GM19099 (cell line): ENCODE results near the gene AICDA.

Experiments
- POLR2A ChIP-seq: IDR thresholded peaks from 3 replicates; pipeline ENCODE4 v1.6.1; 2011; ENCODE audit warnings: low read depth; ENCODE audit not compliant: insufficient read length; ENCODE audit errors: extremely low read depth

The AICDA gene

DNA sequence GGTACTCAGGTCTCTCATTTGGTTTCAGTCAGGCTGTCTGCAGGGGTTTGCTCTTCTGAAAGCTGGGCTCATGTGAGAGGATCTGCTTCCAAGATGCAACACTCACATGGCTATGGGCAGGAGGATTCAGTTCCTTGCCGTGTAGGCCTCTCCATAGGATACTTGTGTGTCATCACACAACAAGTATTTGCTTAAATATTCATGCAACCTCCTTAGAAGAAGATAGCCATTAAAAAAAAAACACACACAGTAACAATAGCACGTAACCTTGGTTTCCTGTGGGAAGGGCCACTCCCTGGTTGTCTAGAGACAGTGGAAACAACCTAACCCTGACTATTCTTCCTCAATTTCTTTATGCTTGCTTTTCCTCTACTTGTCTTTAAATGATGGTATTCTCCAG, 40.2 kb downstream of the AICDA start:
- no peak for TF ChIP-seq POLR2A

DNA sequence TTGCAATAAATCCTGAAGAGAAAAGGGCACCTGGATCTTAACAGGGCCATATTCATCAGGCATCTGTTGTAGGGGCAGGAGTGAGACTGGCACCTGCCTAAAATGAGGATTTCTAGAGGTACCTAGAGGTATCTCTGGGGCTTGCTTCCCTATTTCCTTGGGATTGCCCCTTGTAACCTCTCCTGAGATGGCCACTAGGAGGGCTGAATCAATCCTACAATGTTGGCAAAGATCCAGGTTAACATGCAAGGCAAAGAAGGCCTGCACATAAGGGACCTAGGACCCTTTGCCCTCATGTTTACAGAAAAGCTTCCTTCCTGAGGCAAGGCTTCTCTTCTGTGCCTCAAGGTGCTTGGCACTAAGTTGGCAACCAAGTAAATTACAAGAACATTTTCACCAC, 46.1 kb downstream of the AICDA start:
- TF ChIP-seq POLR2A, result no peak

DNA sequence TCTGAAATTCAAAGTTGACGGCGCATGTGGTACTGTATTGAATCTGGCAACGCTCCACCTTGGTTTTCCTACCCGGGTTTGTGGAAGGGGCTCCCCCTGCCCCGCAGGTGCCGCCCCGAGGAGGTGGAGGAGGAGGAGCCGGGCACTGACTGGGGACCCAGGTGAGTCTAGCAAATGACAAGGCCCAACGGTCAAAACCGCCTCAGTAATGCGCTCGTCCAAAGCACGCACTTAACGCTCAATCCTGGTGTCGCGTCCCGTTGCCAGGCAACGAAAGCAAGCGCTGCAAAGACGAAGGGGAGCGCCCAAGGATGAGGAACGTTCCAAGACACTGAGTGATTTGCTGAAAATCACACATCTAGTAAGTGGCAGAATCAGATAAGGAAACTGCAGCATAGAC, 48.0 kb downstream of the AICDA start:
- no peak for TF ChIP-seq POLR2A

DNA sequence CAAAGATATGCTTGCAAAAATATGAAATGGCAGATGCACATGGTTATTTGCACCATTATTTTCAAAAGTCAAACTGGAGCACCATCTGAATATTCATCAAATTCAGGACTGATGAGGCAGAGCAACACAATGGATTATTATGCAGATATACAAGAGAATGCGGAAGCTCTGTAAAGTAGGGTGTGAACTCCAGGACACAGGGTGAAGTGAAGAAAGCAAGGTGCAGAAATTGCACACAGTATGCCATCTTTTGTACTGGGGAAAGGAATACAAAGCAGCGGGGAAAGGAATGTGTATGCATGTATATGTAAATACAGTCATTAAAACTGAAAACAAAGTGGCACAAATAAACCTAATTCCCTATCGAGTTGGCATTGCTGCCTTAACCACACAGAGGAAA, 49.3 kb downstream of the AICDA start:
- no peak for TF ChIP-seq POLR2A

DNA sequence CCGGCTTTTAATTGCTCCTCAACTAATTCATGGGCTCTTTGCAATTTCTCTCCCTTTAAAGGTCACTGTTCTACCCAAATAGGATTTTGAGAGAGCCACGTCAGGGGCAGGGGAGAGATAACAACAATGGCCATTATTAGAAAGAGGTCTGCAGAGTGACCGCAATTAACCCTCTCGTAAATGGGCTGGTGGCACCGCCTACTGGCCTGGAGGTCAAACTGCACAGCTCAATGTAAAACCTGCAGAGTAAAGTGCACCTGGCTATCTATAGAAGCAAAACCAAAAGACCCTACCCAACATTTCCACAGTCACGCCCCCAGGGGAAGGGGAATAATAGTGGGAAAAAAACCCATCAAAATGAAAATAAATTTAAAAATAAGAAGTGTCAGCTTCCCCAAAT, 50.3 kb downstream of the AICDA start:
- TF ChIP-seq POLR2A, result no peak

DNA sequence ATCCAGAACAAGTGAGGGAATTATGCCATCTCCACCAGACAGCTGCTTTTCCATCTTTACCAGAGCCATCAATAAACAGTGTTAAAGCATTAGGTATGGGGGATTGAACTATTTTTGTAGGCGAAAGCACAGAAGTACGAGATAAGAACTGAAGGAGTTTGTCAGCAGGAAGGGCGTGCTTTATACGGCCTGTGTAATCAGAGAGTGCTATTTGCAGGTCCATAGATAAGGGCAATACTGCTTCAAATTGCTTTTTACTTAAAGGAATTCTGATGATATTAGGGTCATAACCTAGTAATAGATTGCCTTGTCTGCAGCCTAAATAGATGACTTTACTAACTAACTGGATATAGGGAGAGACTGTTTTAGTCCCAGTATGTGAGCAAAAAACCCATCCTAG, 51.6 kb downstream of the AICDA start:
- TF ChIP-seq POLR2A, result no peak

DNA sequence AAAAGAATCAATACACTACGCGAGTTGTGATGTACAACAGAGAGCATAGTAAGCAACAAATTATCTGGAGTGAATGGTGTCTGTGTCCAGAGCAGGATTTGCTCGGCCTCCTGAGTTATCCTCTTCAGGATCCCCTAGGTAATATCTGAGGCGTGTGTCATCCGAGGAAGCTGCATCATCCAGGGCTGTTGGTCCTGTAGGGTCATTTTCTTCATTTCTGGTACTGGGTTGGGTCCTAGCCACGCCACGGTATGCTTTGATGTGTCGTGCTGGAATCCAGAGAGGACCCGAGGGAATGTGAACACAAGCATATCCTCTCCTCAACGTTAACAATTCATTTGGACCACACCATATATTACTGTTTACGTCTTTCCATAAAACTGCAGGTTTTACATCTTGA, 53.0 kb downstream of the AICDA start:
- TF ChIP-seq POLR2A, result no peak

DNA sequence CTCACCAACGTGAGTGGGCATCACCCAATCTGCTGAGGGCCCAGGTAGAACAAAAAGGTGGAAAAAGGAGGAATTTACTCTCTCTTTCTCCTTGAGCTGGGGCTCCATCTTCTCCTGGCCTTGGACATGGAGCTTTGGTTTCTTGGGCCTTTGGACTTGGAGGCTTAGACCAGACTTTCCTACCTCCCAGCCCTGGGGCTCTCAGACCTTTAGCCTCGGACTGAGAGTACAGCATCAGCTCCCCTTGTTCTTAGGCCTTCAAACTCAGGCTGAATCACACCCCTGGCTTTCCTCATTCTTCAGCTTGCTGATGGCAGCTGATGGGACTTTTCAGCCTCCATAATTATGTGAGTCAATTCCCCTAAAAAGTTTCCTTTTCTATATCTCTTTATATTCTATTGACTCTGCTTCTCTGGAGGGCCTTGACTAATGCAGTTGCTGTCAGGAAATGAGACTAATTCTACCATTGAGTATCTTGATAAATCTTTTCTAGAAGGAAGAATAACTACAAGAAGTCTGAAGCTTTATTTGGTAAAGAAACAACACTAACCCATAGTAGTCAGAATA, 56.0 kb downstream of the AICDA start:
- no peak for TF ChIP-seq POLR2A

DNA sequence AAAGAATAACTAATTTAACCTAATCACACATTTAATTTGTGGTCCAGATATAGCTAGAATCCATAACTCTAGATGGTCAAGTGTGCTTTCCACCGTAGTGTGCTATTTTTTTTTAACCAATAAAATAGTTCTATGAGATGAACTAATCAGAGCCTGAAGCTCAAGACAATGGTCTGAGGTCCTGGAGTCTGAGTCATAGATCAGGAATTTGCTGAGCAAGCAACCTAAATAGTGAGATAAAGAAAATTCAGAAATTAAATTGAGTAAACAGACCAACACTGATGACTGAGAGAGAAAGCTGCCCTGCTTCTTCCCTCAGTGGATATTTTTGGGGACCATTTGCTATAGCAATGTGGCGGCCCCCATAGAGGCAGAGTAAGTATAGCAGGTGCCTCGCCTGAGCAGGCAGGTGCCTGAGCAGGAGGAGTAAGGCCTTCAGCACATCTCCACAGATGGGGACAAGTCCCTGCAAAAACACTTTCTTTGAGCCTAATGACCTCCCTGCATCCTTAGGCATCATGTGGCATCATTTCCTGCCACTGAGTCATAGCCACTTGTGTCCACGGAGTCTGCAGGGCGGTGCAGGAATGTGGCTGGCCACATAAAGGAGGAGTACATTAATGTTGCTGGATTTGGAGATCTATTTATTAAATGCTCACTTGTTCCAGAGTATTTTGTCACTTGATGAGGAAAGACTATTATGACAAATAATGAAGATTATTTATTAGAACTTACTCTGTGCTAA, 58.0 kb downstream of the AICDA start:
- TF ChIP-seq POLR2A, result no peak

DNA sequence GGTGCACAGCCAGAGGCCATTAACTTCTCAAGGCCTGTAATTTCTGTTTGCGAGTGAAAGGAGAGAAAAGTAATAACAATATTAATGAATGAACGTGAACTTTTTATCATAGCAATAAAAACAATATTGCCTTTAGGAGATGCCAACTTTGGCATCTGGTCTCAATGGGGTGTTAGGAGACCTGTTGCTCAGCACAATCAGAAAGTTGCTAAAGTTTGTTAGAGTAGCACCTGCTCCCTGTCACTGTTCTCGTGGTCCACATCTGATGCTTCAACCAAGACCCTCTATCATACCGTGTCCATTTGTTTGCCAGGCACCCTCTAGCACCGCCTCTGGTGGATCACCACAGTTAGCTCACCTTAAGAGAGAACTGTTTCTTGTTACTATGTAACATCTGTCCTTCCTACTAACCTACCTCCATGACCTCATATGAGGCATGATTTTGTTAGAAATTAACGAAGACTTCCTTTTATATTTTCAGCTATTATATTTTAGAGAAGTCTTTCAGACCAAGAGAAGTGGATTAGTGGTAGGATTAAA, 59.5 kb downstream of the AICDA start:
- no peak for TF ChIP-seq POLR2A
